ENCODE results near the gene GJB2. TPM values are rescaled to one million over a fixed set of nuclear protein-coding genes. Genes with fewer than 3 reads are reported as not detected.
"Not testable (repeated sequence)": the region's sequence is repeated elsewhere in the genome, so short reads cannot be mapped to it uniquely, and the experiment has no call there.

GJB2 gene
- total and polyA plus RNA-seq, 4 donors, result 0.23 to 3.3 (median 0.58) TPM

- DNase-seq, result no peak
- no peaks in the 10 kb centered on the region for H3K9me3 ChIP-seq (ENCODE audit: control insufficient read depth, low read length)
- ATAC-seq (ENCODE audit: low FRiP score), result no peak
- H3K36me3 ChIP-seq (ENCODE audit: control insufficient read depth in 1 of 2, insufficient read depth in 2 of 2, low read length in 1 of 2), result no peaks in the 10 kb centered on the region
- no peaks in the 10 kb centered on the region for H3K4me1 ChIP-seq (ENCODE audit: control insufficient read depth in 1 of 2, insufficient read depth in 2 of 2, low read length in 2 of 2)
- WGBS, 2 donors, result 78 to 82% methylated on average over 16 of the region's 16 CpGs
- intact Hi-C loops (cut with DNase I), result loop anchor here (5.0 to 10.0 kb wide), 3 partner anchors 35 to 177 kb away; no protein-coding TSS in a partner anchor
- H3K27me3 ChIP-seq (ENCODE audit: control insufficient read depth in 1 of 2, insufficient read depth in 2 of 2, low read length in 1 of 2), result no peaks in the 10 kb centered on the region
- H3K27ac ChIP-seq (ENCODE audit: low read depth in 1 of 2, low read length in 2 of 2), result no peak overlapping the region
- H3K4me3 ChIP-seq (ENCODE audit: low read length in 2 of 2), result no peak overlapping the region
Observed at GRCh38 chr13:20161951-20162300, 30.8 kb downstream of the GJB2 start.

GRCh38 chr13:20161275-20161950 lies 31.3 kb downstream of the GJB2 start:
- no peaks in the 10 kb centered on the region for H3K36me3 ChIP-seq (ENCODE audit: control insufficient read depth in 1 of 2, insufficient read depth in 2 of 2, low read length in 1 of 2)
- ATAC-seq (ENCODE audit: low FRiP score) (peak; percentile 43), DNase-seq (no peak)
- H3K9me3 ChIP-seq (ENCODE audit: control insufficient read depth, low read length), result no peaks in the 10 kb centered on the region
- no peaks in the 10 kb centered on the region for H3K27me3 ChIP-seq (ENCODE audit: control insufficient read depth in 1 of 2, insufficient read depth in 2 of 2, low read length in 1 of 2)
- 8 to 9% methylated on average over 79 of the region's 79 CpGs for WGBS, 2 donors
- no peaks in the 10 kb centered on the region for H3K4me1 ChIP-seq (ENCODE audit: control insufficient read depth in 1 of 2, insufficient read depth in 2 of 2, low read length in 2 of 2)
- intact Hi-C loops (cut with DNase I), result loop anchor here (5.0 to 10.0 kb wide), 3 partner anchors 34 to 177 kb away; no protein-coding TSS in a partner anchor
- no peak overlapping the region for H3K27ac ChIP-seq (ENCODE audit: low read depth in 1 of 2, low read length in 2 of 2)
- H3K4me3 ChIP-seq (ENCODE audit: low read length in 2 of 2), result peak overlapping the region in 1 of 2 donors; percentile 6

GRCh38 chr13:20160306-20161274 lies 32.1 kb downstream of the GJB2 start, which contains the start of gene GJA3:
Gene GJA3, minus strand, starts transcription at chr13:20161052. Its CDS starts 17,764 bp downstream, at chr13:20143288.
- Histone ChIP-seq H3K27me3 (ENCODE audit: control insufficient read depth in 1 of 2, insufficient read depth in 2 of 2, low read length in 1 of 2) (no peaks in the 10 kb centered on the region), H3K27ac (ENCODE audit: low read depth in 1 of 2, low read length in 2 of 2) (no peak within 1 kb of the TSS), H3K4me1 (ENCODE audit: control insufficient read depth in 1 of 2, insufficient read depth in 2 of 2, low read length in 2 of 2) (no peaks in the 10 kb centered on the region), H3K9me3 (ENCODE audit: control insufficient read depth, low read length) (no peaks in the 10 kb centered on the region), H3K36me3 (ENCODE audit: control insufficient read depth in 1 of 2, insufficient read depth in 2 of 2, low read length in 1 of 2) (no peaks in the 10 kb centered on the region), H3K4me3 (ENCODE audit: low read length in 2 of 2) (peak within 1 kb of the TSS; percentile 6)
- whole genome bisulfite sequencing, 2 donors, result 1 to 2% methylated on average over 78 to 93 of the region's 93 CpGs
- ATAC-seq (ENCODE audit: low FRiP score) (peak; percentile 42), DNase-seq (no peak)
- intact Hi-C loops (cut with DNase I), result loop anchor here (5.0 to 10.0 kb wide), 3 partner anchors 33 to 176 kb away; no protein-coding TSS in a partner anchor

- no peak overlapping the region for H3K27ac ChIP-seq (ENCODE audit: low read depth in 1 of 2, low read length in 2 of 2)
- 26 to 30% methylated on average over 18 of the region's 18 CpGs for WGBS, 2 donors
- DNase-seq (no peak), ATAC-seq (ENCODE audit: low FRiP score) (no peak)
- no peaks in the 10 kb centered on the region for H3K9me3 ChIP-seq (ENCODE audit: control insufficient read depth, low read length)
- H3K4me3 ChIP-seq (ENCODE audit: low read length in 2 of 2), result no peak overlapping the region
- H3K4me1 ChIP-seq (ENCODE audit: control insufficient read depth in 1 of 2, insufficient read depth in 2 of 2, low read length in 2 of 2), result no peaks in the 10 kb centered on the region
- intact Hi-C loops (cut with DNase I), result loop anchor here (5.0 to 10.0 kb wide), 3 partner anchors 32 to 175 kb away; no protein-coding TSS in a partner anchor
- no peaks in the 10 kb centered on the region for H3K36me3 ChIP-seq (ENCODE audit: control insufficient read depth in 1 of 2, insufficient read depth in 2 of 2, low read length in 1 of 2)
- no peaks in the 10 kb centered on the region for H3K27me3 ChIP-seq (ENCODE audit: control insufficient read depth in 1 of 2, insufficient read depth in 2 of 2, low read length in 1 of 2)
Observed at GRCh38 chr13:20159646-20160305, 33.0 kb downstream of the GJB2 start.

- Histone ChIP-seq H3K4me1 (ENCODE audit: control insufficient read depth in 1 of 2, insufficient read depth in 2 of 2, low read length in 2 of 2) (no peaks in the 10 kb centered on the region), H3K4me3 (ENCODE audit: low read length in 2 of 2) (no peak overlapping the region), H3K9me3 (ENCODE audit: control insufficient read depth, low read length) (no peaks in the 10 kb centered on the region), H3K27ac (ENCODE audit: low read depth in 1 of 2, low read length in 2 of 2) (no peak overlapping the region), H3K27me3 (ENCODE audit: control insufficient read depth in 1 of 2, insufficient read depth in 2 of 2, low read length in 1 of 2) (no peaks in the 10 kb centered on the region), H3K36me3 (ENCODE audit: control insufficient read depth in 1 of 2, insufficient read depth in 2 of 2, low read length in 1 of 2) (no peaks in the 10 kb centered on the region)
- no peak for ATAC-seq (ENCODE audit: low FRiP score)
- intact Hi-C loops (cut with DNase I), result no loop called here
- WGBS, 2 donors, result 69 to 74% methylated on average over 3 of the region's 3 CpGs
- DNase-seq, result no peak
Observed at GRCh38 chr13:20157151-20157796, 35.5 kb downstream of the GJB2 start.

GRCh38 chr13:20156702-20157101 lies 36.0 kb downstream of the GJB2 start:
- Histone ChIP-seq H3K4me1 (ENCODE audit: control insufficient read depth in 1 of 2, insufficient read depth in 2 of 2, low read length in 2 of 2) (no peaks in the 10 kb centered on the region), H3K9me3 (ENCODE audit: control insufficient read depth, low read length) (no peaks in the 10 kb centered on the region), H3K27ac (ENCODE audit: low read depth in 1 of 2, low read length in 2 of 2) (no peak overlapping the region), H3K36me3 (ENCODE audit: control insufficient read depth in 1 of 2, insufficient read depth in 2 of 2, low read length in 1 of 2) (no peaks in the 10 kb centered on the region), H3K27me3 (ENCODE audit: control insufficient read depth in 1 of 2, insufficient read depth in 2 of 2, low read length in 1 of 2) (no peaks in the 10 kb centered on the region), H3K4me3 (ENCODE audit: low read length in 2 of 2) (no peak overlapping the region)
- intact Hi-C loops (cut with DNase I), result no loop called here
- ATAC-seq (ENCODE audit: low FRiP score) (no peak), DNase-seq (no peak)
- WGBS, 2 donors, result 31 to 58% methylated on average over 2 of the region's 2 CpGs

- ATAC-seq (ENCODE audit: low FRiP score); H3K9me3 ChIP-seq (ENCODE audit: control insufficient read depth, low read length); H3K27ac ChIP-seq (ENCODE audit: low read depth in 1 of 2, low read length in 2 of 2); H3K4me3 ChIP-seq (ENCODE audit: low read length in 2 of 2); H3K36me3 ChIP-seq (ENCODE audit: control insufficient read depth in 1 of 2, insufficient read depth in 2 of 2, low read length in 1 of 2); DNase-seq; H3K4me1 ChIP-seq (ENCODE audit: control insufficient read depth in 1 of 2, insufficient read depth in 2 of 2, low read length in 2 of 2); intact Hi-C loops (cut with DNase I); H3K27me3 ChIP-seq (ENCODE audit: control insufficient read depth in 1 of 2, insufficient read depth in 2 of 2, low read length in 1 of 2): not testable (repeated sequence)
- WGBS, 2 donors, result 94 to 96% methylated on average over 2 of the region's 2 CpGs
Observed at GRCh38 chr13:20153290-20153689, 39.4 kb downstream of the GJB2 start.

GRCh38 chr13:20151612-20152011 lies 41.1 kb downstream of the GJB2 start:
- H3K36me3 ChIP-seq (ENCODE audit: control insufficient read depth in 1 of 2, insufficient read depth in 2 of 2, low read length in 1 of 2), result no peaks in the 10 kb centered on the region
- no peaks in the 10 kb centered on the region for H3K9me3 ChIP-seq (ENCODE audit: control insufficient read depth, low read length)
- no peak for DNase-seq
- intact Hi-C loops (cut with DNase I), result no loop called here
- 90% methylated on average over 11 of the region's 11 CpGs for WGBS, 2 donors
- H3K27me3 ChIP-seq (ENCODE audit: control insufficient read depth in 1 of 2, insufficient read depth in 2 of 2, low read length in 1 of 2), result no peaks in the 10 kb centered on the region
- no peak for ATAC-seq (ENCODE audit: low FRiP score)
- no peak overlapping the region for H3K4me3 ChIP-seq (ENCODE audit: low read length in 2 of 2)
- H3K4me1 ChIP-seq (ENCODE audit: control insufficient read depth in 1 of 2, insufficient read depth in 2 of 2, low read length in 2 of 2), result no peaks in the 10 kb centered on the region
- H3K27ac ChIP-seq (ENCODE audit: low read depth in 1 of 2, low read length in 2 of 2), result no peak overlapping the region

Data from aorta (tissue), 5 donors.